CD4-positive, alpha-beta T cell treated with Interleukin-17A for 1 hour (primary cell): ENCODE measurements around the gene HLCS.

Source experiments
- DNase-seq: peaks from one replicate; pipeline ENCODE4 v3.0.0-alpha.2; 2020

The HLCS gene

GRCh38 chr21:36914244-36915013 is 52.0 kb downstream of the HLCS start:
- DNase-seq, result no peak

GRCh38 chr21:36913247-36914169 is 53.0 kb downstream of the HLCS start:
- DNase-seq, result no peak

GRCh38 chr21:36910581-36911307 is 55.7 kb downstream of the HLCS start:
- no peak for DNase-seq

GRCh38 chr21:36909901-36910561 is 56.4 kb downstream of the HLCS start:
- DNase-seq, result no peak

GRCh38 chr21:36909423-36909822 is 57.0 kb downstream of the HLCS start:
- no peak for DNase-seq

- DNase-seq, result no peak
Observed at GRCh38 chr21:36908260-36908908, 58.1 kb downstream of the HLCS start.

- DNase-seq, result no peak
Observed at GRCh38 chr21:36904093-36904666, 62.3 kb downstream of the HLCS start.

GRCh38 chr21:36902793-36903192 is 63.7 kb downstream of the HLCS start:
- DNase-seq, result no peak

- no peak for DNase-seq
Observed at GRCh38 chr21:36902331-36902730, 64.1 kb downstream of the HLCS start.

GRCh38 chr21:36901575-36901974 is 64.9 kb downstream of the HLCS start:
- DNase-seq, result no peak

- DNase-seq, result no peak
Observed at GRCh38 chr21:36893581-36893980, 72.9 kb downstream of the HLCS start.

- DNase-seq, result no peak
Observed at GRCh38 chr21:36892201-36892600, 74.3 kb downstream of the HLCS start.

GRCh38 chr21:36891692-36892091 is 74.8 kb downstream of the HLCS start:
- no peak for DNase-seq

GRCh38 chr21:36891121-36891520 is 75.3 kb downstream of the HLCS start:
- no peak for DNase-seq

GRCh38 chr21:36890086-36890485 is 76.4 kb downstream of the HLCS start:
- DNase-seq, result no peak

- DNase-seq, result no peak
Observed at GRCh38 chr21:36889401-36889800, 77.1 kb downstream of the HLCS start.

- DNase-seq, result no peak
Observed at GRCh38 chr21:36888466-36888865, 78.0 kb downstream of the HLCS start.

- DNase-seq, result no peak
Observed at GRCh38 chr21:36887963-36888362, 78.5 kb downstream of the HLCS start.

GRCh38 chr21:36883532-36884486 is 82.7 kb downstream of the HLCS start:
- no peak for DNase-seq

GRCh38 chr21:36882776-36883175 is 83.7 kb downstream of the HLCS start:
- no peak for DNase-seq

- no peak for DNase-seq
Observed at GRCh38 chr21:36881228-36881627, 85.2 kb downstream of the HLCS start.
